GM12872 (cell line): ENCODE measurements around the gene OSTM1.

Experiments
- CTCF ChIP-seq: IDR thresholded peaks from 3 replicates; pipeline ENCODE4 v1.5.1; 2011; ENCODE audit warnings: low read depth, mild to moderate bottlenecking, low read length, moderate library complexity; ENCODE audit not compliant: insufficient read depth

OSTM1 gene

GRCh38 chr6:108030211-108030610 is 44.3 kb downstream of the OSTM1 start:
- TF ChIP-seq CTCF, result no peak

GRCh38 chr6:108029226-108029921 is 45.2 kb downstream of the OSTM1 start:
- TF ChIP-seq CTCF, result no peak

GRCh38 chr6:108027594-108027993 is 46.9 kb downstream of the OSTM1 start:
- TF ChIP-seq CTCF, result no peak

GRCh38 chr6:108027056-108027455 is 47.5 kb downstream of the OSTM1 start:
- no peak for TF ChIP-seq CTCF

- TF ChIP-seq CTCF, result no peak
Observed at GRCh38 chr6:108024427-108025073, 50.0 kb downstream of the OSTM1 start.

- TF ChIP-seq CTCF, result no peak
Observed at GRCh38 chr6:108020472-108021116, 53.9 kb downstream of the OSTM1 start.

- no peak for TF ChIP-seq CTCF
Observed at GRCh38 chr6:108013787-108014439, 60.6 kb downstream of the OSTM1 start.
